GM19035 (cell line): Measurements from ENCODE around the gene TNKS2.
"Not testable (repeated sequence)": the region's sequence is repeated elsewhere in the genome, so short reads cannot be mapped to it uniquely, and the experiment has no call there.

Experiments used
- ATAC-seq: cut with Tn5 transposase; IDR thresholded peaks from one replicate; pipeline ENCODE4 v1.9.1; 2021; ENCODE audit not compliant: unreplicated experiment

Gene TNKS2

DNA sequence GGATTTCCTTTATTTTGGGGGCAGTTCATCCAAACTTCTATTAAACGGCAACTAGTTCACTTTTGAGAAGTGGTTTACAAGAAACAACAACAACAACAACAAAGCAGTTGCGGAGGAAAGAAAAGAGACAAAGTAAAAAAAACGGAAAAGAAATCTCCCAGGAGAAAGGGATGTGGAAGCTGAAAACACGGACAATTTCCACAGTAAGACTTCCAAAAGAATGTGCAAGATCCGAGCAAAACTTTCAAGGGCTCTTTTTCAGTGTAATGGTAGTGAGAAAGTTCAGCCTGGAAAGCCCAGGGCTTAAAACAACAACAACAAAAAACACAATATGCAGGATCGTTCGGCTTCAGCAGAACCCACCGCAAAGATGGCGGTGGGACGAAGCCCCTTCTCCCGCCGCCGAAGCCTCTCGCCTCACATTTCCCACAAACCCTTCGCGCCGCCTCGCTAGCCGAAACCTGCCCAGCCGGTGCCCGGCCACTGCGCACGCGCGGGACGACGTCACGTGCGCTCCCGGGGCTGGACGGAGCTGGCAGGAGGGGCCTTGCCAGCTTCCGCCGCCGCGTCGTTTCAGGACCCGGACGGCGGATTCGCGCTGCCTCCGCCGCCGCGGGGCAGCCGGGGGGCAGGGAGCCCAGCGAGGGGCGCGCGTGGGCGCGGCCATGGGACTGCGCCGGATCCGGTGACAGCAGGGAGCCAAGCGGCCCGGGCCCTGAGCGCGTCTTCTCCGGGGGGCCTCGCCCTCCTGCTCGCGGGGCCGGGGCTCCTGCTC is at the start of gene TNKS2:
TNKS2 (plus strand) TSS at position 553 of the 775 bp plus-strand sequence. CDS start 265 bp downstream, outside the sequence.
- peak; percentile 77 for ATAC-seq

- ATAC-seq: not testable (repeated sequence)
Measured at GRCh38 chr10:91749592-91749991, 48.6 kb upstream of the TNKS2 start.

GRCh38 chr10:91756286-91756685 is 41.9 kb upstream of the TNKS2 start:
- ATAC-seq: no peak

DNA sequence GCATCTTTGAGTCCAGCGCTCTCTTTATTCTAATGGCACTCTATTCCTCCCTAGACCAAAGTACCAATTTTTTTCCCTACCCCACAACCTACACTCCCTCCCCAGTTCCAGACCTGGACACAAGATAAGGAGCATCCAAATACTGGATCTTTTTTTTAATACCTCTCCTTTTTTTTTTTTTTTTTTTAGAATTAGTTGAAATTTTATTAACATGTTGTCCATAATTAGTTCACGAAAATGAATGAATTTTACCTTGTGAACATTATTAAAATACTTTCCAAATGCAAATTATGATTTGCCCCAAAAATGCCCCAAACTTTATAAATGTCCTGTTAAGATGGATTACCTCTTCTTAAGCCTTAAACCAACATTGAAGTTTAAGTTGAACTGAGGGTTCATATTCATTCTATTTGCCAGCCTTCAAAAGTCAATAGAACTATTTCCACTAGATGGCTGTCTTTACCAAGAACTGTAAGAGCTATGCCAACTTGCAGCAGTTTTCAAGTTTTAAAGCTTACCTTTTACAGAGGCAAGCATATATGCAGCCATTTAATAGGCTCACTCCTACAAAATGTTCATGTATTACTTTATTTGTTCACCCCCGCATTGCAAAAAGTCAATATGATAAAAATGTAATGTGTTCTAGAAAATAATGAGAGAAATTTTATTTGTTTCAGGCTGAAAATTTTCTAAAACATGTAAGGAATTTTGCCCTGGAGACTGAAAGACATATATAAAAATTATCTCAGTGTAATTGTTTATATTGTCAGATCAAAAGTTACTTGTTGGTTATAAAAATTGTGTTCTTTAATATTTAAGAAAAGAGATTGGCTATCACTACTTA is 39.7 kb upstream of the TNKS2 start:
- ATAC-seq: no peak

- no peak for ATAC-seq
Measured at GRCh38 chr10:91759581-91759986, 38.6 kb upstream of the TNKS2 start.

- ATAC-seq: no peak
Measured at GRCh38 chr10:91761721-91762120, 36.5 kb upstream of the TNKS2 start.

GRCh38 chr10:91762878-91763277 is 35.3 kb upstream of the TNKS2 start:
- ATAC-seq: no peak

- ATAC-seq: no peak
Measured at GRCh38 chr10:91766676-91767075, 31.6 kb upstream of the TNKS2 start.

DNA sequence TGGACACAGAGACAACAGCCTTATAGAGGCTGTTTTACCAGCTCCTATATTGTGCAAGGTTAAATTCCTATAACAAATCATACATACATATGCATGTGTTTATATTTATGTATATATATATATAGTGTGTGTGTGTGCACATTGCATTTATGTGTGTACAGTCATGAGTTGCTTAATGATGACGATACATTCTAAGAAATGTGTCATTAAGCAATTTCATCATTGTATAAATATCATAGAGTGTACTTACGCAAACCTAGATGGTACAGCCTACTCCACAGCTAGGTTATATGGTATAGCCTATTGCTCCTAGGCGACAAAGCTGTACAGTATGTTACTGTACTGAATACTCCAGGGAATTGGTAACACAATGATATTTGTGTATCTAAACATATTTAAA is 30.1 kb upstream of the TNKS2 start:
- no peak for ATAC-seq

GRCh38 chr10:91771907-91772306 is 26.3 kb upstream of the TNKS2 start:
- ATAC-seq: no peak

- ATAC-seq: no peak
Measured at GRCh38 chr10:91772461-91772860, 25.8 kb upstream of the TNKS2 start.

GRCh38 chr10:91772869-91773268 is 25.4 kb upstream of the TNKS2 start:
- no peak for ATAC-seq

- no peak for ATAC-seq
Measured at GRCh38 chr10:91774571-91774970, 23.7 kb upstream of the TNKS2 start.

DNA sequence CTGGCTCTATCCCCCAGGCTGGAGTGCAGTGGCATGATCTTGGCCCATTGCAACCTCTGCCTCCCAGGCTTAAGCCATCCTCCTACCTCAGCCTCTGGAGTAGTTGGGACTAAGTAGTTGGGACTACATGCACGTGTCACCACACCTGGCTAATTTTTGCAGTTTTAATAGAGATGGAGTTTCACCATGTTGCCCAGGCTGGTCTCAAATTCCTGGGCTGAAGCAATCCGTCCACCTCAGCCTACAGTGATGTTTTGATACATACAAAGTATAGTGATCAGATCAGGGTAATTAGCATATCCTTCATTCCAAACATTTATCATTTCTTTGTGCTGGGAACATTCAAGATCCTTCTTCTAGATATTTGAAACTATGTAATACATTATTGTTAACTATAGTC is 22.5 kb upstream of the TNKS2 start:
- ATAC-seq: no peak

DNA sequence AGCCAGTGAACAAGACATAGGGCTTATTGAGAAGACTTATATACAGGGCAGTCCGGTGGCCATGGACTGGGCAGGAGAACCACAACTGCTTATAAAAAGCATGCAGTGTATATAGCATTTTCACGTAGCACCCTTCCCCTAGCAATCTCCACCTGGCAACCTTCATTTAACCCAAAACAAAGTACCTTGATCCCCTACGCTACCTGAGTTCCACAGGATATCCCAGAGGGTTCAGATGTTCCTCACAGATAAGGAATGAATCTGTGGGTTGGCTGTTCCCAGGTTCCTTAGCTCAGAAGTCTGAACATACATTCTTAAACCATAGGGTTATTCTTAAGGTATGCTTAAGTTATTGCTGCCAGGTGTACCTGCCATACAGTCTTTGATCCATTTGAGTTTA is 22.0 kb upstream of the TNKS2 start:
- ATAC-seq: no peak

DNA sequence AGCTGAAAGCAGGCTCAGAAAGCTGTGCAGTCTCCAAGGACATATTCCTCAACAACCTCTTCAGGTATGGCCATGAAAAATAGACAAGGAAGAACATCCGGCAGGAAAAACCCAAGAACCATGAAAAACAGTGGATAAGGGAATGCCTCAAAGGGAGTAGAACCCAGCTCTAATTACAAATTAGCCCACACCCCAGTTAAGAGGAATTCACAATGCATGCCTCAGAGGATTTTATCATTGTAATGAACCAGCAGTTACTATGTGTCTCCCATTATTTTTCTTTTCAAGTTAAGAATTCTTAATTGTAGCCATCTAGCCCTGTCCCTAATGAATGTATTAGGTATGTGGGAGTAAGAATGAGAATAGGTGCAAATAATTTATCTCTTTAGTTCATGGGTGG is 19.7 kb upstream of the TNKS2 start:
- ATAC-seq: no peak

GRCh38 chr10:91779011-91779605 is 19.1 kb upstream of the TNKS2 start:
- no peak for ATAC-seq

DNA sequence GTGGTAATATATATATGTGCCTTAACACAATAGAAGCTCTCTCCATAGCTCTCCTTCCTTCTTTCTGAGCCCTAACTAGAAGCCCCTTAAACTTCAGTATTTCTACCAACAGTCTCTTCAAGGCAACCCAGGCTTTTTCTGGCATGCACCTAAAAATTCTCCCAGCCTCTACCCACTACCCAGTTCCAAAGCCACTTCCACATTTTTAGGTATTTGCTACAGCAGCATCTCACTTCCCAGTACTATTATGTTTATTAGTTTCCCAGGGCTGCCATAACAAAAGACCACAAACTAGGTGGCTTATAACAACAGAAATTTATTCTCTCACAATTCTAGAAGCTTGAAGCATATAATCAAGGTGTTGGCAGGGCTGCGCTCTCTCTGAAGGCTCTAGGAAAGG is 15.7 kb upstream of the TNKS2 start:
- ATAC-seq: no peak

GRCh38 chr10:91785830-91786229 is 12.4 kb upstream of the TNKS2 start:
- ATAC-seq: no peak

- ATAC-seq: no peak
Measured at GRCh38 chr10:91787258-91787657, 11.0 kb upstream of the TNKS2 start.

- ATAC-seq: no peak
Measured at GRCh38 chr10:91787810-91788209, 10.4 kb upstream of the TNKS2 start.

DNA sequence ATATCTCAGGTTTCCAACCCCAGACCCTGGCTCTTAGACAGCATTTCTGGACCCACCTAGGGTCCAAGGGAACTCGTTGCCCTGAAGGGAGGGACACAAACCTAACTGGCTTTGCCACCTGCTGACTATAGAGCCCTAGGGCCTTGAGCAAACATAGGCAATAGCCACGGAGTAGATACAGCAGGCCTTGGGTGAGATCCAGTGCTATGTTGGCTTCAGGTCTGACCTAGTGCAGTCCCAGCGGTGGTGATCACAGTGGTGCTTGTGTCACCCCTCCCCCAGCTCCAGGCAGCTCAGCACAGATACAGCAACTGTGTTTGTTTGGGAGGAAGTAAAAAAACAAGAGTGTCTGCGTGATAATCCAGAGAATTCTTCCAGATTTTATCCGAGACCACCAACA is 9.7 kb upstream of the TNKS2 start:
- no peak for ATAC-seq
